B cell (primary cell): ENCODE results near the gene PEPD. TPM values are rescaled to one million over a fixed set of nuclear protein-coding genes. Genes with fewer than 3 reads are reported as not detected.

ENCODE experiments used
- ATAC-seq: fragments of 200-7000 bp; cut with Tn5 transposase; one replicate; pipeline ENCODE4 v1.10.0; 2021; ENCODE audit warnings: low read depth, mild to moderate bottlenecking, moderate number of reproducible peaks, moderate library complexity
- CTCF ChIA-PET: fragments of 350-600 bp; sonication (Branson Sonifier 250); formaldehyde crosslinking; loops from one replicate; lab custom pipeline; 2021; ENCODE audit warnings: antibody characterized with exemption, inconsistent platforms; lab: Charles Lee
- POLR2A ChIA-PET: fragments of 350-600 bp; sonication (Branson Sonifier 250); formaldehyde crosslinking; loops from one replicate; lab custom pipeline; 2021; ENCODE audit warnings: antibody characterized with exemption; lab: Charles Lee
- DNase-seq: peaks from one replicate; pipeline ENCODE4 v3.0.0; 2013
- H2AFZ ChIP-seq: 2 replicates; pipeline ENCODE4 v1.6.1; 2012; ENCODE audit warnings: mild to moderate bottlenecking, low read depth, low read length; ENCODE audit not compliant: insufficient read depth, poor library complexity, severe bottlenecking
- H3K27ac ChIP-seq, 2 donors: 1 replicate in 1 of 2; 2 replicates in 1 of 2; pipeline ENCODE4 v1.5.1; 2012 to 2013; ENCODE audit warnings: low read length in 2 of 2, mild to moderate bottlenecking in 2 of 2, moderate library complexity in 1 of 2
- H3K27me3 ChIP-seq, 4 experiments: fragments of 200-600 bp in 1 of 4; sonication (generic) in 1 of 4; replicated peaks in 1 of 4; 1 replicate in 2 of 4; 2 replicates in 2 of 4; pipeline versions ENCODE4 v1.6.1 to v1.7.0; 2013 to 2016; ENCODE audit warnings: low read length in 3 of 4, mild to moderate bottlenecking in 2 of 4, mixed read lengths in 1 of 4, moderate library complexity in 1 of 4; ENCODE audit not compliant: insufficient read depth in 4 of 4, control insufficient read depth in 3 of 4; ENCODE audit errors: control extremely low read depth in 1 of 4
- H3K36me3 ChIP-seq, 2 experiments: replicated peaks in 1 of 2; 1 replicate in 1 of 2; 2 replicates in 1 of 2; pipeline versions ENCODE4 v1.6.1 to v1.7.1; 2013; ENCODE audit warnings: low read length in 1 of 2; ENCODE audit not compliant: insufficient read depth in 2 of 2, control insufficient read depth in 1 of 2; ENCODE audit errors: control extremely low read depth in 1 of 2, extremely low read depth in 1 of 2
- H3K4me1 ChIP-seq, 2 donors: fragments of 200-600 bp in 1 of 2; sonication (generic) in 1 of 2; 1 replicate in 1 of 2; 2 replicates in 1 of 2; pipeline versions ENCODE4 v1.5.1 to v1.6.1; 2013 to 2017; ENCODE audit warnings: low read length in 2 of 2; ENCODE audit not compliant: control insufficient read depth in 2 of 2, insufficient read depth in 2 of 2
- H3K4me2 ChIP-seq: replicated peaks from 2 replicates; pipeline ENCODE3; 2012; ENCODE audit warnings: mild to moderate bottlenecking, low read depth, low read length; ENCODE audit not compliant: poor library complexity, severe bottlenecking
- H3K4me3 ChIP-seq, 5 experiments: fragments of 200-600 bp in 1 of 5; sonication (generic) in 1 of 5; 1 replicate in 3 of 5; 2 replicates in 2 of 5; pipeline versions ENCODE4 v1.5.1 to v1.7.0; 2011 to 2016; ENCODE audit warnings: low read length in 4 of 5, mild to moderate bottlenecking in 4 of 5, low read depth in 2 of 5, control low read depth in 1 of 5, moderate library complexity in 1 of 5; ENCODE audit not compliant: insufficient read depth in 1 of 5; ENCODE audit errors: control extremely low read depth in 1 of 5, extremely low read depth in 1 of 5
- H3K79me2 ChIP-seq: fragments of 200-600 bp; sonication (generic); one replicate; pipeline ENCODE4 v1.6.0; 2016; ENCODE audit warnings: low read length; ENCODE audit not compliant: control insufficient read depth, insufficient read depth
- H3K9ac ChIP-seq: fragments of 200-600 bp; sonication (generic); 2 replicates; pipeline ENCODE4 v1.6.1; 2017; ENCODE audit warnings: mild to moderate bottlenecking, low read length, moderate library complexity
- H3K9me3 ChIP-seq, 3 donors: one replicate each; pipeline versions ENCODE4 v1.6.1 to v1.7.1; 2013; ENCODE audit warnings: low read length in 2 of 3; ENCODE audit not compliant: control insufficient read depth in 2 of 3, insufficient read depth in 1 of 3; ENCODE audit errors: control extremely low read depth in 1 of 3
- H4K20me1 ChIP-seq: 2 replicates; pipeline ENCODE4 v1.6.0; 2012; ENCODE audit warnings: mild to moderate bottlenecking, low read length; ENCODE audit not compliant: insufficient read depth, control insufficient read depth, poor library complexity, severe bottlenecking
- H3K27ac Mint-ChIP-seq: one replicate; pipeline ENCODE4 v1.8.0; 2021; ENCODE audit warnings: mixed read lengths
- H3K27me3 Mint-ChIP-seq: one replicate; pipeline ENCODE4 v1.8.0; 2021; ENCODE audit warnings: mixed read lengths
- H3K4me1 Mint-ChIP-seq: one replicate; pipeline ENCODE4 v1.8.0; 2021; ENCODE audit warnings: mixed read lengths
- H3K4me3 Mint-ChIP-seq: one replicate; pipeline ENCODE4 v1.8.0; 2021; ENCODE audit warnings: mixed read lengths
- H3K9me3 Mint-ChIP-seq: one replicate; pipeline ENCODE4 v1.8.0; 2022; ENCODE audit warnings: mixed read lengths; ENCODE audit not compliant: insufficient read depth
- EZH2 ChIP-seq: IDR thresholded peaks from 2 replicates; pipeline ENCODE4 v1.6.1; 2012; ENCODE audit warnings: borderline replicate concordance, low read depth, mild to moderate bottlenecking, moderate library complexity, low read length; ENCODE audit not compliant: insufficient read depth, poor library complexity, severe bottlenecking
- WGBS: methylation state at CpG from one replicate; pipeline ENCODE4 v1.1.5; 2013; ENCODE audit warnings: missing lambda C conversion rate; ENCODE audit not compliant: insufficient coverage; 5-methylcytosine and 5-hydroxymethylcytosine counted together
- intact Hi-C: fragments of 100-400 bp; cut with micrococcal nuclease; formaldehyde crosslinking; loops from one replicate; pipeline ENCODE4 v1.10.0; 2022
- polyA plus RNA-seq: library from polyadenylated mRNA; depleted of rRNA; stranded (reverse); fragments of >200 nt; gene quantifications from 2 replicates; pipeline ENCODE4 v1.2.3, GENCODE V29; 2012
- total RNA-seq, 2 donors: library from RNA; stranded (reverse); fragments of 120-200 nt in 1 of 2; gene quantifications; 1 replicate in 1 of 2; 2 replicates in 1 of 2; pipeline versions ENCODE4 v1.2.3 to v1.2.4, GENCODE V29; 2013 to 2022
- TF ChIP-seq, protein P1 (sequence below): fragments of 200-600 bp; IDR thresholded peaks from one replicate; pipeline ENCODE4 v1.8.0; 2022; ENCODE audit warnings: antibody characterized with exemption, mild to moderate bottlenecking

Gene PEPD
- total and polyA plus RNA-seq, 2 donors (not counting 1 experiment from before 2014, with no cell fraction given), result 36.4 to 42.7 TPM

DNA sequence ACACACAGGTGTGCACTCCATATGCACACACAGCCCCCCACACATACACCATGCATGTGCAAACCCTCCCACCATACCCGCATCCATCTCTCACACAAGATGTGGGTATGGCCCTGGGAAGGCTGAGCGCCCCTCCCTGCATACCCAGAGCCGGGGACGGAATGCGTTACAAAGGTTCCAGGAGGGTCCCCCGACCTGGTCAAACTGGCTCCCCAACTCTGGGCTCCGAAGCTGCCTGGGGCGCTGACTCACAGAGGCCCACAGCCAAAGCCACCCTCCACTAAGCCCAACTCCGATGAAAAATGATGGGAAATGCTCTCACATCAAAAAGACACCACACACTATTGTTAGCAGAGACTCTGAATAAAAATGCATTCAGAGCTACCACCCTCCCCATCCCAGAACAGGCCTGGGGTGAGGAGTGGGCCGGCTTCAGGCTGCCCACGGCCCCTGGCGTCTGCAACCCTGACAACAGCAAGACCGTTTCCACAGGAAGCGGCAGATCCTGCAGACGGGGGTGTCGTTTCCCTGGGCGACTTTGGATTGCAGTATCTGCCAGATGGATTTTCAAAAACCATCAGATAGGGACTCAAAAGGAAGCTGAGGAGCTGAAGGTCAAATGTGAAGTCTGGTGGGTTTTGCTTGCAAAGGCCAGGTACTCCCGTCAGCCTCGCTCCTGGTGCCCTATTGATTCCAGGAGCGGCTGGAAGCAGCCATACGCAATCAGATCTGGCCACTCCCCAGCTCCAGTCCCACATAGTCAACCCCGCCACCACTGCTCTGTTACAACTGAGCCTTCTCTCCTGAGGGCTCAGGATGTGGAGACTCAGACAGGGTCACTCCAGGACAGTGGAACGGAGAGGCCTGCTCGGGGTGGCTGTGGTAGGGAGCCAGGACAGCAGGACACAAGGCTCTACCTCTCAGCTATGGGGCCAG lies 14.3 kb downstream of the PEPD start:
- intact Hi-C loops, result no loop called here
- ChIA-PET POLR2A (no interaction called here), CTCF (no interaction called here)
- Histone ChIP-seq H2AFZ (no peak overlapping the region), H3K4me2 (no peak overlapping the region), H3K9me3 (peaks cover 0 to 3% (median 0%) of the 10 kb centered on the region in 3 donors), H3K36me3 (peaks cover 0 to 6% of the 10 kb centered on the region in 2 experiments), H3K4me3 (no peak overlapping the region), H3K27ac (no peak overlapping the region), H4K20me1 (peaks cover 5% of the 10 kb centered on the region), H3K9ac (no peak overlapping the region), H3K4me1 (no peaks in the 10 kb centered on the region), H3K79me2 (no peaks in the 10 kb centered on the region), H3K27me3 (no peaks in the 10 kb centered on the region)
- H3K27ac Mint-ChIP-seq, result no peak overlapping the region
- H3K27me3 Mint-ChIP-seq, result no peaks in the 10 kb centered on the region
- TF ChIP-seq, protein P1, sequence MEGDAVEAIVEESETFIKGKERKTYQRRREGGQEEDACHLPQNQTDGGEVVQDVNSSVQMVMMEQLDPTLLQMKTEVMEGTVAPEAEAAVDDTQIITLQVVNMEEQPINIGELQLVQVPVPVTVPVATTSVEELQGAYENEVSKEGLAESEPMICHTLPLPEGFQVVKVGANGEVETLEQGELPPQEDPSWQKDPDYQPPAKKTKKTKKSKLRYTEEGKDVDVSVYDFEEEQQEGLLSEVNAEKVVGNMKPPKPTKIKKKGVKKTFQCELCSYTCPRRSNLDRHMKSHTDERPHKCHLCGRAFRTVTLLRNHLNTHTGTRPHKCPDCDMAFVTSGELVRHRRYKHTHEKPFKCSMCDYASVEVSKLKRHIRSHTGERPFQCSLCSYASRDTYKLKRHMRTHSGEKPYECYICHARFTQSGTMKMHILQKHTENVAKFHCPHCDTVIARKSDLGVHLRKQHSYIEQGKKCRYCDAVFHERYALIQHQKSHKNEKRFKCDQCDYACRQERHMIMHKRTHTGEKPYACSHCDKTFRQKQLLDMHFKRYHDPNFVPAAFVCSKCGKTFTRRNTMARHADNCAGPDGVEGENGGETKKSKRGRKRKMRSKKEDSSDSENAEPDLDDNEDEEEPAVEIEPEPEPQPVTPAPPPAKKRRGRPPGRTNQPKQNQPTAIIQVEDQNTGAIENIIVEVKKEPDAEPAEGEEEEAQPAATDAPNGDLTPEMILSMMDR, result no peak
- no peak for TF ChIP-seq EZH2
- ATAC-seq (no peak), DNase-seq (no peak)
- H3K9me3 Mint-ChIP-seq, result no peaks in the 10 kb centered on the region
- no peaks in the 10 kb centered on the region for H3K4me1 Mint-ChIP-seq
- H3K4me3 Mint-ChIP-seq, result no peak overlapping the region
- 89% methylated on average over 19 of the region's 24 CpGs for WGBS

DNA sequence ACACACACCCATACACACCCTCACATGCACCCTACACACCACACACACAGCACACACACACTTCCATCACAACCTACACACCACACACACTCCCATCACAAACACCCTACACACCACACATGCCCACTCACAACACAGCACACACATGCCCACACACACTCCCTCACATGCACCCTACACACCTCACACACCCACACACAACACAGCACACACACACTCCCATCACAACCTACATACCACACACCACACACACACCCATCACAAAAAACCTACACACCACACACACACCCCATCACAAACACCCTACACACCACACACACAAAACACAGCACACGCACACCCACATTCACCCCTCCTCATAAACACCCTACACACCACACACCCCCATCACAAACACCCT lies 15.1 kb downstream of the PEPD start:
- Histone ChIP-seq H3K9me3 (peaks cover 0 to 3% (median 0%) of the 10 kb centered on the region in 3 donors), H3K79me2 (no peaks in the 10 kb centered on the region), H3K27ac (no peak overlapping the region), H3K4me1 (no peaks in the 10 kb centered on the region), H3K4me3 (no peak overlapping the region), H4K20me1 (peaks cover 5% of the 10 kb centered on the region), H3K9ac (no peak overlapping the region), H3K27me3 (no peaks in the 10 kb centered on the region), H3K4me2 (no peak overlapping the region), H2AFZ (no peak overlapping the region), H3K36me3 (peaks cover 0 to 6% of the 10 kb centered on the region in 2 experiments)
- Mint-ChIP-seq H3K27me3 (no peaks in the 10 kb centered on the region), H3K9me3 (no peaks in the 10 kb centered on the region), H3K27ac (no peak overlapping the region), H3K4me1 (no peaks in the 10 kb centered on the region), H3K4me3 (no peak overlapping the region)
- ChIA-PET CTCF (no interaction called here), POLR2A (no interaction called here)
- ATAC-seq (no peak), DNase-seq (no peak)
- no peak for TF ChIP-seq EZH2
- TF ChIP-seq, protein P1, result no peak
- intact Hi-C loops, result no loop called here
- whole genome bisulfite sequencing, result 93% methylated on average over 1 of the region's 1 CpG
